ENCODE results near the gene SLC6A1. TPM values are rescaled to one million over a fixed set of nuclear protein-coding genes. Genes with fewer than 3 reads are reported as not detected.

SLC6A1 gene
- total and polyA plus RNA-seq, 2 of the 4 experiments (the other 2 are of a cell fraction): 0.02 TPM; not detected in 1

- CTCF ChIA-PET: interaction anchor here (1.3 kb wide), 1 partner anchor 13 kb away, joined by 5 read pairs; no protein-coding TSS in a partner anchor
- Histone ChIP-seq H4K91ac (ENCODE audit: insufficient read depth, low read depth, low read length) (no peak overlapping the region), H3K4me1 (ENCODE audit: control insufficient read depth, insufficient read depth, low read length) (no peaks in the 10 kb centered on the region), H3K4me3 (ENCODE audit: insufficient read depth, low read depth, low read length) (no peak overlapping the region), H2BK5ac (ENCODE audit: low read depth, low read length, poor library complexity, severe bottlenecking) (no peak overlapping the region), H3K23ac (ENCODE audit: low read depth, low read length) (no peak overlapping the region), H3K18ac (ENCODE audit: low read depth, low read length) (no peak overlapping the region), H4K20me1 (ENCODE audit: insufficient read depth, low read length) (no peaks in the 10 kb centered on the region), H2BK120ac (ENCODE audit: low read depth, low read length) (no peak overlapping the region), H3K4me2 (ENCODE audit: low read depth, low read length) (no peak overlapping the region), H2AK5ac (ENCODE audit: low read depth, low read length) (no peak overlapping the region), H3K27me3 (ENCODE audit: control insufficient read depth, insufficient read depth, low read length) (peaks cover 27% of the 10 kb centered on the region), H2BK20ac (ENCODE audit: low read depth, low read length) (no peak overlapping the region), H3K56ac (ENCODE audit: extremely low read depth, insufficient read depth, low read length) (no peak overlapping the region), H4K5ac (ENCODE audit: low read depth, low read length) (no peak overlapping the region), H3K36me3 (ENCODE audit: control insufficient read depth, insufficient read depth, low read length) (no peaks in the 10 kb centered on the region), H3K27ac (ENCODE audit: insufficient read depth, low read length) (no peak overlapping the region), H3K9me1 (ENCODE audit: insufficient read depth, low read length) (no peaks in the 10 kb centered on the region), H3K4ac (ENCODE audit: low read depth, low read length) (no peak overlapping the region), H4K8ac (ENCODE audit: low read depth in 2 of 2, low read length in 2 of 2) (no peak overlapping the region), H3K14ac (replicated peaks; ENCODE audit: low read depth, low read length) (no peak overlapping the region), H3K79me1 (ENCODE audit: low read depth in 1 of 2, low read length in 2 of 2) (no peaks in the 10 kb centered on the region), H2AFZ (replicated peaks; ENCODE audit: low read length, poor library complexity) (no peak overlapping the region), H2BK15ac (ENCODE audit: low read depth, low read length) (no peak overlapping the region), H2AK9ac (replicated peaks; ENCODE audit: low read depth, low read length, poor library complexity) (no peak overlapping the region), H3K9ac (ENCODE audit: low read depth, low read length) (no peak overlapping the region), H3K9me3 (ENCODE audit: control insufficient read depth, insufficient read depth, low read length) (no peaks in the 10 kb centered on the region)
- no TSS peak for BruUV-seq (replicated peaks)
- 80% methylated on average over 2 of the region's 2 CpGs; no CpG with 5 or more reads in 1 of the 2 experiments for WGBS, 2 experiments (ENCODE audit: extremely low coverage in 2 of 2, insufficient read length in 1 of 2)
- no peak for DNase-seq
- in situ Hi-C loops (cut with MboI; ENCODE audit: low sequenced_read_pairs) (no loop called here), dilution Hi-C loops (cut with HindIII; ENCODE audit: low sequenced_read_pairs, unreplicated experiment) (no loop called here), intact Hi-C loops (cut with micrococcal nuclease) (no loop called here)
- TF ChIP-seq, protein P1, sequence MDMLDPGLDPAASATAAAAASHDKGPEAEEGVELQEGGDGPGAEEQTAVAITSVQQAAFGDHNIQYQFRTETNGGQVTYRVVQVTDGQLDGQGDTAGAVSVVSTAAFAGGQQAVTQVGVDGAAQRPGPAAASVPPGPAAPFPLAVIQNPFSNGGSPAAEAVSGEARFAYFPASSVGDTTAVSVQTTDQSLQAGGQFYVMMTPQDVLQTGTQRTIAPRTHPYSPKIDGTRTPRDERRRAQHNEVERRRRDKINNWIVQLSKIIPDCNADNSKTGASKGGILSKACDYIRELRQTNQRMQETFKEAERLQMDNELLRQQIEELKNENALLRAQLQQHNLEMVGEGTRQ (IDR thresholded peaks at IDR 0.05; ENCODE audit: low read depth, low read length): no peak
- TF ChIP-seq, protein P2, sequence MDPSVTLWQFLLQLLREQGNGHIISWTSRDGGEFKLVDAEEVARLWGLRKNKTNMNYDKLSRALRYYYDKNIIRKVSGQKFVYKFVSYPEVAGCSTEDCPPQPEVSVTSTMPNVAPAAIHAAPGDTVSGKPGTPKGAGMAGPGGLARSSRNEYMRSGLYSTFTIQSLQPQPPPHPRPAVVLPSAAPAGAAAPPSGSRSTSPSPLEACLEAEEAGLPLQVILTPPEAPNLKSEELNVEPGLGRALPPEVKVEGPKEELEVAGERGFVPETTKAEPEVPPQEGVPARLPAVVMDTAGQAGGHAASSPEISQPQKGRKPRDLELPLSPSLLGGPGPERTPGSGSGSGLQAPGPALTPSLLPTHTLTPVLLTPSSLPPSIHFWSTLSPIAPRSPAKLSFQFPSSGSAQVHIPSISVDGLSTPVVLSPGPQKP (IDR thresholded peaks at IDR 0.05; ENCODE audit: borderline replicate concordance, low read depth, low read length): no peak
- TF ChIP-seq NFE2L2 (IDR thresholded peaks at IDR 0.05; ENCODE audit: low read depth, low read length) (no peak), CEBPB (IDR thresholded peaks at IDR 0.05; ENCODE audit: low read depth, low read length) (no peak), MXI1 (IDR thresholded peaks at IDR 0.05; ENCODE audit: borderline replicate concordance, low read depth, low read length) (no peak)
- ATAC-seq (ENCODE audit: low read depth): no peak
- POLR2A ChIA-PET (ENCODE audit: unreplicated experiment): interaction anchor here (0.6 kb wide), 1 partner anchor 1207 kb away, joined by 3 read pairs; no protein-coding TSS in a partner anchor
Measured at GRCh38 chr3:11047500-11047899, 55.0 kb downstream of the SLC6A1 start.

Measured in IMR-90 (cell line).